NCI-H1048 (cell line): ENCODE results near the gene RHOF.
"Not testable (repeated sequence)": the region's sequence is repeated elsewhere in the genome, so short reads cannot be mapped to it uniquely, and the experiment has no call there.

ENCODE experiments used
- DNase-seq: peaks from one replicate; lab custom pipeline; 2025; lab: John Stamatoyannopoulos, UW

RHOF gene

GRCh38 chr12:121791671-121792551 is 1.6 kb downstream of the RHOF start:
- DNase-seq: no peak

- DNase-seq: not testable (repeated sequence)
Measured at GRCh38 chr12:121790785-121791184, 2.7 kb downstream of the RHOF start.

GRCh38 chr12:121789800-121790728 is 3.4 kb downstream of the RHOF start:
- DNase-seq: no peak

- no peak for DNase-seq
Measured at GRCh38 chr12:121789233-121789781, 4.2 kb downstream of the RHOF start.

GRCh38 chr12:121788176-121788818 is 5.2 kb downstream of the RHOF start:
- DNase-seq: no peak

GRCh38 chr12:121787063-121788025 is 6.1 kb downstream of the RHOF start:
- no peak for DNase-seq

GRCh38 chr12:121786440-121786825 is 7.1 kb downstream of the RHOF start:
- DNase-seq: no peak

GRCh38 chr12:121784460-121784859 is 9.0 kb downstream of the RHOF start:
- DNase-seq: no peak

GRCh38 chr12:121783766-121784165 is 9.7 kb downstream of the RHOF start:
- DNase-seq: no peak

- DNase-seq: no peak
Measured at GRCh38 chr12:121781998-121782979, 11.2 kb downstream of the RHOF start.

GRCh38 chr12:121781484-121781997 is 11.9 kb downstream of the RHOF start:
- no peak for DNase-seq

- no peak for DNase-seq
Measured at GRCh38 chr12:121780429-121780828, 13.1 kb downstream of the RHOF start.

GRCh38 chr12:121779422-121779895 is 14.0 kb downstream of the RHOF start:
- no peak for DNase-seq

- no peak for DNase-seq
Measured at GRCh38 chr12:121778567-121779421, 14.7 kb downstream of the RHOF start.

GRCh38 chr12:121776190-121777098 is 17.0 kb downstream of the RHOF start:
- DNase-seq: peak; percentile 48

- no peak for DNase-seq
Measured at GRCh38 chr12:121775501-121775900, 18.0 kb downstream of the RHOF start.

- no peak for DNase-seq
Measured at GRCh38 chr12:121774968-121775474, 18.5 kb downstream of the RHOF start.
